GM19351 (cell line): Measurements from ENCODE around the gene ICAM5.
"Not testable (repeated sequence)": the region's sequence is repeated elsewhere in the genome, so short reads cannot be mapped to it uniquely, and the experiment has no call there.

Experiments used
- ATAC-seq: cut with Tn5 transposase; IDR thresholded peaks from one replicate; pipeline ENCODE4 v1.9.1; 2021; ENCODE audit warnings: mild to moderate bottlenecking, moderate library complexity; ENCODE audit not compliant: unreplicated experiment

ICAM5 gene

GRCh38 chr19:10289836-10290356, at the start of gene ICAM5:
Gene ICAM5 (plus strand): TSS chr19:10289952. CDS start chr19:10290044, 92 bp downstream.
- no peak for ATAC-seq

DNA sequence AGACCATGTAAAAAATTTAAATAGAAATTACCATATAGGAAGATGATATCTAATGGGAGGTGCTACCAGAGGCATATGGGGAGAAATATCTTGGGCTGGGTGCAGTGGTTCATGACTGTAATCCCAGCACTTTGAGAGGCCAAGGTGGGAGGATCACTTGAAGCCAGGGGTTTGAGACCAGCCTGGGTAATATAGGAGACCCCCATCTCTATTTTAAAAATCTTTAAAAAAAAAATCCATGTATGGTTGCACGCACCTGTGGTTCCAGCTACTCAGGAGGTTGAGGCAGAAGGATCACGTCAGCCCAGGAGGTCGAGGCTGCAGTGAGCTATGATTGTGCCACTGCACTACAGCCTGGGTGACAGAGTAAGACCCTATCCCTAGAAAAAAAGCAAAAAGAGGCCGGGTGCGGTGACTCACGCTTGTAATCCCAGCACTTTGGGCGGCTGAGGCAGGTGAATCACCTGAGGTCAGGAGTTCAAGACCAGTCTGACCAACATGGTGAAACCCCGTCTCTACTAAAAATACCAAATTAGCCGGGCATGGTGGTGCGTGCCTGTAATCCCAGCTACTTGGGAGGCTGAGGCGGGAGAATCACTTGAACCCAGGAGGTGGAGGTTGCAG, 47.8 kb upstream of the ICAM5 start:
- not testable (repeated sequence) for ATAC-seq

GRCh38 chr19:10243606-10244005, 46.1 kb upstream of the ICAM5 start:
- no peak for ATAC-seq

DNA sequence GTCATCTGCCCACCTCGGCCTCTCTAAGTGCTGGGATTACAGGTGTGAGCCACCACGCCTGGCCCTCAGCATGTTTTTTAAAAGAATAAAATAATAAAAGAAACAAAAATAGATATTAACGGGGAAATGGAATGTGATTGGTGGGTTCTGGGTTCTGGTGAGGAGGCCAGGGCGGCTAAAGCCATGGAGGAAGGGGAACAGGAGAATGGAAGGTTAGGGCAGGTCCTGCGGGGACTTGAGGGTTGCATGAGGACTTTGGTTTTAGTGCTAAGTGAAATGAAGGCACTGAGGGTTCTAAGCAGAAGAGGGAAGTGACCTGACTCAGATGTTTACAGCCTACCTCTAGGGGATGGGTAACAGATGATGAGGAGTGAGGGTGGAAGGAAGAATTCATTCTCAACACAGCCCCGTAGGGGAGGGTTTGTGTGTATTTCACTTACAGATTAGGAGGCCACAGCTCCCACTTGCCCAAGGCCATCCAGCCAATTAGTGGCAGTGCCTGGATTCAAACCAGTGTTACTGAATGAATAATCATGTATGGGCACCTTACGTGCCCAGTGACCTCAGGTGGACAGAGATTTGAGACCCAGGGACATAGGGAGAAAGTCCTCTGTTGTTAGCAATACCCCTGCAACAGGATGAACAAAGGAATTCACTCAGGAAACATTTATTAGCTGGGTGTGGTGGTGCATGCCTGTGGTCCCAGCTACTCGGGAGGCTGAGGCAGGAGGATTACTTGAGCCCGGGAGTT, 44.4 kb upstream of the ICAM5 start:
- ATAC-seq: no peak

- ATAC-seq: no peak
Measured at GRCh38 chr19:10246511-10246910, 43.2 kb upstream of the ICAM5 start.

GRCh38 chr19:10251792-10252694, 37.7 kb upstream of the ICAM5 start, which contains the start of gene MRPL4:
Gene MRPL4 (plus strand): TSS chr19:10252214. CDS start chr19:10252254, 40 bp downstream.
- ATAC-seq: peak; percentile 89

GRCh38 chr19:10252707-10253106, 37.0 kb upstream of the ICAM5 start:
- ATAC-seq: no peak

DNA sequence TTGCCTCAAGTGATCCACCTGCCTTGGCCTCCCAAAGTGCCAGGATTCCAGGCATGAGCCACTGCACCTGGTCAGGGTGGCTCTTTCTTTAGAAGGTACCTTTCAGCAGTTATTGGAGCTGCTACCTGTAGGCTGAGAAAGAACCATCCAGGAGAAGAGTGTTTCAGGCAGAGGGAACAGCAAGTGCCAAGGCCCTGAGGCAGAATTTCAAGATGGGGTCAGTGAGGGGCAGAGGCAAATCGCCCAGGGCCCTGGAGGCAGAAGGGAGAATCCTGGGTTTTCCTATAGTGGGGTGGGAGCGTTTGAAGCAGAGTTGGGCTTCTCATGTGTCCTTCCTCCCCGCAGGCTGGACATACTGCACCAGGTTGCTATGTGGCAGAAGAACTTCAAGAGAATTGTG, 35.5 kb upstream of the ICAM5 start:
- no peak for ATAC-seq

DNA sequence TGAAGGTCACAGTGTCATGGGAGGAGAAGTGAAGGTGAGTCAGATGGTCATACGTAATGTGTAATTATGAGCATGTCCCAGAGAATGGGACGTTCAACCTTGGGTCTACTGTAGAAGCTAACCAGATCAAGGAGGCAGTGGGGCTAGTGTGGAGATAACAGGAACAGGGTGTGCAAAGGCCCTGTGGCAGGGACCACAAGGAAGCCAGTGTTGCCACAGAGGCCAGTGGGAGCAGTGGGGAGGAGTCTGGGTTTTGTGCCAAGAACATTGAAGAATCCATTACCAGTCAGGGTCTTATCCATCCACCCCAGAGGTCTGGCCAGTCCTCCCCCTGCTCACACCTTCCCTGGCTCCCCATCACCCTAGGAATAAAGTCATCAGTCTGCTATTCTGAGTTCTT, 34.4 kb upstream of the ICAM5 start:
- ATAC-seq: no peak

DNA sequence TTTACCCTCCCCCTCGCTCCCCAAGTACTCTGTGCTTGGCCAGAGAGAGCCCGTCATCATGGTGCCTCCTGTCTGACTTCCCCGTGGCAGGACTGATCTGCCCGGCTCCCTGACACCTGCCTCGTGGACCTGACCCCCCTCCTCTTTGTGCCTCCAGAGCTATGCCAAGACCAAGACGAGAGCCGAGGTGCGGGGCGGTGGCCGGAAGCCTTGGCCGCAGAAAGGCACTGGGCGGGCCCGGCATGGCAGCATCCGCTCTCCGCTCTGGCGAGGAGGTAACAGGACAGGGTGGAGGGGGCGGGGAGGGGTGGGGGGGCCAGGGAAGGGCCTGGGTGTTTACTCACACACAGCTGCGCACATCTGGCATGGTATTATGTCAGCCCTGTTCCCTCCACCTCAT, 33.2 kb upstream of the ICAM5 start:
- no peak for ATAC-seq

DNA sequence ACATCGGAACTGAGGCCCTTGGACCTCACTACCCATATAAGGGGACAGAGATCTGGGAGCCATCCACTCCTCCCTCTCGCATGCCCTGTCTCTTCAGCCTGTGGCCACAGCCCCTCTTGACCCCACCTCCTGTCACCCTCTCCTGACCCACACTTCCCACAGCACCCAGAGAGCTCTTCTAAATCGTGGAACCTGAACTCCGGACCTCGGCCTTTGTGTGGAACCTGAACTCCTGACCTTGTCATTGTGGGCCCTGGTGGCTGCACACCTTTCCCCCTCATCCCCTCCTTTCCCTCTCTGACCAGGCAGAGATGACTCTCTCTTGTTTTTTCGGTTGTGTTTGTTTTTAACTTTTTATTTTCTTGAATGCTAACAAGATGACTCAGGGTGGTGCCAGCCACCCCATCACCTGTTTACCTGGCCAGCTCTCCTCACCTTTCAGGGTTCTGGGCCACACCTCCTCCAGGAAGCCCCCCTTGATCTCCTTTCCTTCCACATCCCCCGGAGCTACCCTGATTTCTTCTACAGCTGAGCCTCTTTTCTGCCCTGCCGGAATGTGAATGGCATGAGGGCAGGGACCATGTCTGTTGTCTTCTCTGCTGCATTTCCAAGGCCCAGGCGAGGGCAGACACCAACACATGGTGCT, 32.7 kb upstream of the ICAM5 start:
- no peak for ATAC-seq

DNA sequence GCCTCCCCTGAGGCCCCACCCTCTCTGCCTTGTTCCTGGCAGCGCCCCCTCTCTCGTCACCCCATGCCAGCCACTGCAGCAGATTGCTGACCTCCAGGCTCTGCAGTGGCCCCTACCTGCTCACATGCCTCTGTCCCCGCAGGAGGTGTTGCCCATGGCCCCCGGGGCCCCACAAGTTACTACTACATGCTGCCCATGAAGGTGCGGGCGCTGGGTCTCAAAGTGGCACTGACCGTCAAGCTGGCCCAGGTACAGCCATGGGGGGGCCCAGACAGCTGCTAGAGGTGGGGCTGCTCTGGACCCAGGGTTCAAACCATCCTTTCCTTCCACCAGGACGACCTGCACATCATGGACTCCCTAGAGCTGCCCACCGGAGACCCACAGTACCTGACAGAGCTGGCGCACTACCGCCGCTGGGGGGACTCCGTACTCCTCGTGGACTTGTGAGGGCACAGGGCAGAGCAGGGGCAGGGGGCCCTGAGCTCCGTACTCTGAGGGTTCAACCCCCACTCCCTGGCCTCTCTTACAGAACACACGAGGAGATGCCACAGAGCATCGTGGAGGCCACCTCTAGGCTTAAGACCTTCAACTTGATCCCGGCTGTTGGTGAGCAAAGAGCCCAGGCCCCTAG, 31.6 kb upstream of the ICAM5 start:
- no peak for ATAC-seq

DNA sequence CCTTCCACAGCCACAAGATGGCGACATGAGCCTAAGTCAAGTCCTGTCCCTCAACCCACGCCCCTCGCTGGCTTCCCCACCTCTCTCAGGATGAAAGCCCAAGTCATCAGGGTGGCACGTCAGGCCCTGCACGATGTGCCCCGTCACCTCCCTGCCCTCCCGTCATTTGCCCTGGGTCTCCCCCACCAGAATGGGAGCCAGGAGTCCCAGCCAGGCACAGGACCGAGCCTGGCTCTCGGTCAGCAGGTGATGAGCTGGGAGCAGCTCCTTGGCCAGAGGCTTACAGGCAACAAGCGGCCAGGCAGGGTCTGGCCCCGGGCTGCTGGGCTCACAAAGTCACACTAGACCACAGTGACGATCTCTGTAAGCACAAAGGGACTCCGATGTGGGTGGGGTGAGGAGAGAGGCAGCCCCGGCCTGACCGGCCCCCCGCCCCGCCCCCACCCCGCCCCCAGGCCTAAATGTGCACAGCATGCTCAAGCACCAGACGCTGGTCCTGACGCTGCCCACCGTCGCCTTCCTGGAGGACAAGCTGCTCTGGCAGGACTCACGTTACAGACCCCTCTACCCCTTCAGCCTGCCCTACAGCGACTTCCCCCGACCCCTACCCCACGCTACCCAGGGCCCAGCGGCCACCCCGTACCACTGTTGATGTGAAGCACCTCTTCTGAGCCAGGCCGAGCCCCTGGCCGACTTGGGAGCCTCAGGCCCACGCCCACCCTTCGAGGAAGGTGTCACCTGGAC, 30.4 kb upstream of the ICAM5 start:
- ATAC-seq: no peak

- ATAC-seq: no peak
Measured at GRCh38 chr19:10260141-10260584, 29.6 kb upstream of the ICAM5 start.

DNA sequence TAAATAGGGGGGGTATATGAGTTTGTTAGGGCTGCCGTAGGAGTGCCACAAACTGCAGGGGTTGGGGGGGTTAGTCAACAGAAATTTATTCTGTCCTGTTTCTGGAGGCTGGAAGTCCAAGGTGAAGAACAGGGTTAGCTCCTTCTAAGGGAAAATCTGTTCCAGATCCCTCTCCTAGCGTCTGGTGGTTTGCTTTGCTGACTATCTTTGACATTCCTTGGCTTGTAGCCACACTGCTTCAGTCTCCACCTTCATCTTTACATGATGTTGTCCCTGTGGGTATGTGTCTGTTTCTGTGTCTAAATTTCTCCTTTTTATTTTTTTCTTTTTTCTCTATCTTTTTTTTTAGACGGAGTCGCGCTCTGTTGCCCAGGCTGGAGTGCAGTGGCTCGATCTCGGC, 27.0 kb upstream of the ICAM5 start:
- ATAC-seq: no peak

DNA sequence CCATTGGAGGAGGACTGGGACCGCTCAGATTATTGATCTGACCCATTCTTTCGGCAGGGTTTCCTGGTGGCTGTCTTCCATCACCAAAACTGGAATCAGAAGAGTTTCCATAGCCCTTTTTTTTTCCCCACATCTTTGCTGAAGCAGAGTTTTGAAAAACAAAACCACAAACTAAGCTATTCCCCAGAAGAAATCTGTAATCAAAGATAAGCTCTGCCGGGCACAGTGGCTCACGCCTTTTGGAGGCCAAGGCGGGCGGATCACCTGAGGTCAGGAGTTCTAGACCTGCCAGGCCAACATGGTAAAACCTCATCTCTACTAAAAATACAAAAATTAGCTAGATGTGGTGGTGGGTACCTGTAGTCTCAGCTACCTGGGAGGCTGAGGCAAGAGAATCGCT, 23.0 kb upstream of the ICAM5 start:
- ATAC-seq: no peak

GRCh38 chr19:10268071-10268470, 21.7 kb upstream of the ICAM5 start:
- ATAC-seq: no peak

- ATAC-seq: no peak
Measured at GRCh38 chr19:10269333-10270179, 20.2 kb upstream of the ICAM5 start.

DNA sequence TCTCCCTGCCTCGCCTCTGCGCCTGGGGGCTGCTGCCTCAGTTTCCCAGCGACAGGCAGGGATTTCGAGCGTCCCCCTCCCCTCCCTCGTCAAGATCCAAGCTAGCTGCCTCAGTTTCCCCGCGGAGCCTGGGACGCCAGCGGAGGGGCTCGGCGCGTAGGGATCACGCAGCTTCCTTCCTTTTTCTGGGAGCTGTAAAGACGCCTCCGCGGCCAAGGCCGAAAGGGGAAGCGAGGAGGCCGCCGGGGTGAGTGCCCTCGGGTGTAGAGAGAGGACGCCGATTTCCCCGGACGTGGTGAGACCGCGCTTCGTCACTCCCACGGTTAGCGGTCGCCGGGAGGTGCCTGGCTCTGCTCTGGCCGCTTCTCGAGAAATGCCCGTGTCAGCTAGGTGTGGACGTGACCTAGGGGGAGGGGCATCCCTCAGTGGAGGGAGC, 19.6 kb upstream of the ICAM5 start:
- peak; percentile 43 for ATAC-seq
